B cell (primary cell): Measurements from ENCODE around the gene WNK1.
"Not testable (repeated sequence)": the region's sequence is repeated elsewhere in the genome, so short reads cannot be mapped to it uniquely, and the experiment has no call there.

ENCODE experiments used
- CTCF ChIP-seq: fragments of 200-600 bp; IDR thresholded peaks from one replicate; pipeline ENCODE4 v1.8.0; 2022; ENCODE audit warnings: antibody characterized with exemption, mild to moderate bottlenecking
- EZH2 ChIP-seq: IDR thresholded peaks from 2 replicates; pipeline ENCODE4 v1.6.1; 2012; ENCODE audit warnings: borderline replicate concordance, low read depth, mild to moderate bottlenecking, moderate library complexity, low read length; ENCODE audit not compliant: insufficient read depth, poor library complexity, severe bottlenecking

DNA sequence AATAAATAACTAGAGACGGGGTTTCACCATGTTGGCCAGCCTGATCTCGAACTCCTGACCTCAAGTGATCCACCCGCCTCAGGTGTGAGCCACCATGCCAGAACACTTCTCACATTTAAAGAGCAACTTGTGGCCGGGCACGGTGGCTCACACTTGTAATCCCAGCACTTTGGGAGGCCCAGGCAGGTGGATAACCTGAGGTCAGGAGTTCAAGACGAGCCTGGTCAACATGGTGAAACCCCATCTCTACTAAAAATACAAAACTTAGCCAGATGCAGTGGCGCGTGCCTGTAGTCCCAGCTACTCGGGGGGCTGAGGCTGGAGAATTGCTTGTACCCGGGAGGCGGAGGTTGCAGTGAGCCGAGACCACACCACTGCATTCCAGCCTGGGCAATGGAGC is 183.5 kb downstream of the WNK1 start:
- TF ChIP-seq CTCF, EZH2: not testable (repeated sequence)
